ENCODE data around the gene EYA3. TPM values are rescaled to one million over a fixed set of nuclear protein-coding genes. Genes with fewer than 3 reads are reported as not detected.

Gene EYA3
- total RNA-seq, 3 donors from 2014 or later (not counting 1 experiment from before 2014, with no cell fraction given), result 17.7 to 25.2 (median 19.1) TPM

DNA sequence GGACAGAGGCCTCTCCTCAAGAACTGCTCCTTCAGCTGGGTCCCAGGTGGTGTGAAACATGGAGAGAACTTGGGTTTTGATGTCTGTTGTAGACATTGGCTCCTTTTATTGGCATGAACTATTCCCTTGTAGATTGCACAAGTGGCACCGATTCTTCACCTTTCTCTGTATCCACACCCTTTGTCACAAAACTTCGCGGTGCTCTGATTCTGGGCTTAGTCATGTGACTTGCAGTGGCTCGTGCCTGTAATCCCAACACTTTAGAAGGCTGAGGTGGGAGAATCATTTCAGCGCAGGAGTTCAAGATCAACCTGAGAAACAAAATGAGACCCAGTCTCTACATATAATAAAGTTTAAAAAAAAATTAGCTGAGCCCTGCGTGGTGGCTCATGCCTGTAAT, 42.5 kb upstream of the EYA3 start:
- Mint-ChIP-seq H3K9me3 (no peaks in the 10 kb centered on the region), H3K27me3 (ENCODE audit: low read depth in 2 of 2) (peaks cover 2 to 14% of the 10 kb centered on the region in 2 donors), H3K4me3 (no peak overlapping the region), H3K4me1 (peaks cover 0 to 6% of the 10 kb centered on the region in 2 donors), H3K36me3 (no peaks in the 10 kb centered on the region), H3K27ac (no peak overlapping the region)
- Histone ChIP-seq H3K36me3 (ENCODE audit: control insufficient read depth, insufficient read depth, low read length) (no peaks in the 10 kb centered on the region), H3K4me3 (ENCODE audit: low read length) (no peak overlapping the region), H3K27me3 (ENCODE audit: control insufficient read depth, insufficient read depth, low read length) (no peaks in the 10 kb centered on the region), H3K4me1 (ENCODE audit: control insufficient read depth, insufficient read depth, low read length) (peaks cover 6% of the 10 kb centered on the region), H3K27ac (ENCODE audit: low read length) (no peak overlapping the region), H3K9me3 (ENCODE audit: control insufficient read depth, insufficient read depth, low read length) (no peaks in the 10 kb centered on the region)
- intact Hi-C loops (cut with micrococcal nuclease), result no loop called here
- whole genome bisulfite sequencing (ENCODE audit: insufficient coverage), result 91% methylated on average over 6 of the region's 6 CpGs
- DNase-seq (no peak), ATAC-seq (no peak)
- TF ChIP-seq, protein P1, sequence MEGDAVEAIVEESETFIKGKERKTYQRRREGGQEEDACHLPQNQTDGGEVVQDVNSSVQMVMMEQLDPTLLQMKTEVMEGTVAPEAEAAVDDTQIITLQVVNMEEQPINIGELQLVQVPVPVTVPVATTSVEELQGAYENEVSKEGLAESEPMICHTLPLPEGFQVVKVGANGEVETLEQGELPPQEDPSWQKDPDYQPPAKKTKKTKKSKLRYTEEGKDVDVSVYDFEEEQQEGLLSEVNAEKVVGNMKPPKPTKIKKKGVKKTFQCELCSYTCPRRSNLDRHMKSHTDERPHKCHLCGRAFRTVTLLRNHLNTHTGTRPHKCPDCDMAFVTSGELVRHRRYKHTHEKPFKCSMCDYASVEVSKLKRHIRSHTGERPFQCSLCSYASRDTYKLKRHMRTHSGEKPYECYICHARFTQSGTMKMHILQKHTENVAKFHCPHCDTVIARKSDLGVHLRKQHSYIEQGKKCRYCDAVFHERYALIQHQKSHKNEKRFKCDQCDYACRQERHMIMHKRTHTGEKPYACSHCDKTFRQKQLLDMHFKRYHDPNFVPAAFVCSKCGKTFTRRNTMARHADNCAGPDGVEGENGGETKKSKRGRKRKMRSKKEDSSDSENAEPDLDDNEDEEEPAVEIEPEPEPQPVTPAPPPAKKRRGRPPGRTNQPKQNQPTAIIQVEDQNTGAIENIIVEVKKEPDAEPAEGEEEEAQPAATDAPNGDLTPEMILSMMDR (IDR thresholded peaks at IDR 0.05), result no peak

DNA sequence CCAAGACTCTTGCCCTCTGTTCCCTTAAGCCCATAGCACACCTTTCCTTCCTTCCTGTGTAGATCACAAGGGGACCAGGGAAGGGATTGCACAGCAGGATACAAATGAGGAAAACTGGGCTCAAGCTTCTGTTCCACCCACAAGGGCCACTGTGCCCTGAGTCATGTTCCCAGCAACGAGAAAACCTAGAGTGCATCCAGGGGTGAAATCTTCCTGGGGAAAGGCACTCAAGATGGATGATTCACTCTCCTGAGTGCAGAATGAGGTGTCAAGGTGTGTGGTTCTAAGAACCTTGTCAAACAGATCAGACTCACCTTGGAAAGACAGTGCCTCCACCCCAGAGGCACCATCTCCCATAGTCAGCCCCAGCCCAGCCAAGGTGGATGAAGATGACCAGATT, 40.7 kb upstream of the EYA3 start:
- WGBS (ENCODE audit: insufficient coverage), result 92% methylated on average over 1 of the region's 1 CpG
- peaks cover 6% of the 10 kb centered on the region for H3K4me1 ChIP-seq (ENCODE audit: control insufficient read depth, insufficient read depth, low read length)
- H3K9me3 Mint-ChIP-seq, result no peaks in the 10 kb centered on the region
- H3K4me3 Mint-ChIP-seq, result no peak overlapping the region
- no peak for ATAC-seq
- H3K4me3 ChIP-seq (ENCODE audit: low read length), result no peak overlapping the region
- intact Hi-C loops (cut with micrococcal nuclease), result no loop called here
- no peaks in the 10 kb centered on the region for H3K36me3 ChIP-seq (ENCODE audit: control insufficient read depth, insufficient read depth, low read length)
- DNase-seq, result no peak
- no peak overlapping the region for H3K27ac ChIP-seq (ENCODE audit: low read length)
- no peaks in the 10 kb centered on the region for H3K4me1 Mint-ChIP-seq
- TF ChIP-seq, protein P1 (IDR thresholded peaks at IDR 0.05), result no peak
- no peaks in the 10 kb centered on the region for H3K9me3 ChIP-seq (ENCODE audit: control insufficient read depth, insufficient read depth, low read length)
- no peaks in the 10 kb centered on the region for H3K36me3 Mint-ChIP-seq
- H3K27ac Mint-ChIP-seq, result no peak overlapping the region
- H3K27me3 Mint-ChIP-seq (ENCODE audit: low read depth in 2 of 2), result peaks cover 2 to 14% of the 10 kb centered on the region in 2 donors
- no peaks in the 10 kb centered on the region for H3K27me3 ChIP-seq (ENCODE audit: control insufficient read depth, insufficient read depth, low read length)

DNA sequence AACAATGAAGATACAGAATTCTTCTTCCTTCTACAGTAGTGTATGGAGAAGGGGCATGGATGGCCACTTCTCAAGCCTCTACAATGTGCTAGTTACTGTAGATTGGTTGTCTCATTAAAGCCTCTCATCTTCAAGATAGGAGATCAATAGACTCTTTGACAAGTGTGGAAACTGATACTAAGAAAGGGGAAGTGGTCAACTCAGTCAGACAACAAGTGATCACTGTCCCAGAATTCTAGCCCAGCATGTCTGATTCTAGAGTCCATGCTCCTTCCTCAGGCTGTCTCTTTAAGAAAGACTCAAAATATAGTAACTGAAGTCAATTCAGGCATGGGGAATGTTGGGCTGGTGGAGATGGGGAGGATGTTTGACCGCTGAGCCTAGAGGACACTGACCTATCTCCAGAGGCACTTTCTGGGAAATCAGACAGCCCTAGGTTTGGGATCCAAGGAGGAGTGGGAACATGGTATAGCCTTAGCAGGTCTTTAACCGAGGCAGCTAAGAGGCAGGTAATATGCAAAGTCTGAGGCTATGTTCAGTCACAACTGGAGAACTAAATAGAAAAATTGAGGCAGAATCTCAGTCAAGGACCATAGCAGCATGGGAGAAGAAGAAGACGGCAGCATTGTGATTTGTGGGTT, 39.3 kb upstream of the EYA3 start:
- Mint-ChIP-seq H3K9me3 (no peaks in the 10 kb centered on the region), H3K4me1 (no peaks in the 10 kb centered on the region), H3K4me3 (no peak overlapping the region), H3K27me3 (ENCODE audit: low read depth in 2 of 2) (peaks cover 2 to 14% of the 10 kb centered on the region in 2 donors), H3K36me3 (no peaks in the 10 kb centered on the region), H3K27ac (no peak overlapping the region)
- H3K4me1 ChIP-seq (ENCODE audit: control insufficient read depth, insufficient read depth, low read length), result peaks cover 6% of the 10 kb centered on the region
- H3K36me3 ChIP-seq (ENCODE audit: control insufficient read depth, insufficient read depth, low read length), result no peaks in the 10 kb centered on the region
- intact Hi-C loops (cut with micrococcal nuclease), result no loop called here
- TF ChIP-seq, protein P1 (IDR thresholded peaks at IDR 0.05), result no peak
- WGBS (ENCODE audit: insufficient coverage), result 84% methylated on average over 2 of the region's 3 CpGs
- no peak for DNase-seq
- H3K4me3 ChIP-seq (ENCODE audit: low read length), result no peak overlapping the region
- no peak for ATAC-seq
- H3K27ac ChIP-seq (ENCODE audit: low read length), result no peak overlapping the region
- H3K9me3 ChIP-seq (ENCODE audit: control insufficient read depth, insufficient read depth, low read length), result no peaks in the 10 kb centered on the region
- H3K27me3 ChIP-seq (ENCODE audit: control insufficient read depth, insufficient read depth, low read length), result no peaks in the 10 kb centered on the region

All from natural killer cell (primary cell).